ENCODE measurements around the gene TMEM59L.

- no peak for TF ChIP-seq CTCF (IDR thresholded peaks at IDR 0.05)
- no peak for TF ChIP-seq POLR2AphosphoS5 (IDR thresholded peaks at IDR 0.05)
Observed at GRCh38 chr19:18668252-18668631, 55.6 kb downstream of the TMEM59L start.

Measured in breast epithelium (tissue), 3 donors.